NCI-H146 treated with DMSO at 0.1 percent for 48 hours (cell line): ENCODE results near the gene KDM2A.
A peak's percentile ranks its signal among the peaks of the same experiment; 100 is the strongest.

Experiments used
- DNase-seq: peaks from one replicate; lab custom pipeline; 2025; ENCODE audit not compliant: unreplicated experiment; lab: John Stamatoyannopoulos, UW

KDM2A gene

DNA sequence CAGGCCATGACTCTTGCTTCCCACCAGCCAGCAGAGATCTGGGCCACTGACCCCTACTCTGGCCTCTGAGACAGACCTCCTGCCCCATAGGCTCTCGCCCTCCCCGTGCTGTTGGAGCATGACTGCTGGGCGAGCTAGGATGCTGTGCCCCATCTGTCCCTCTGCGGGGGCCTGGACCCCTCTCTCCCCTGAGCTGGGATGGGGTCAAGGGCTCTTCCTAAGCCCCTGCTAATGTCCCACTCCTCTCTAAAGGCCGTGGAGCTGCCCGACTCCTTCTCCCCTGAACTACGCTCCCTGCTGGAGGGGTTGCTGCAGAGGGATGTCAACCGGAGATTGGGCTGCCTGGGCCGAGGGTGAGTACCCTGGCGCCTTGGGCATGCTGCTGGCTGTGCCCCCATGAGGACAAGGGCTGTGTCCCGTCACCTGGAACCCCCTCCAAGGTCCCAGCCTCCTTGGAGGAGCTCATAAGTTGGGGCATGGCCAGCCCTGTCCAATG, 163.9 kb downstream of the KDM2A start:
- no peak for DNase-seq

DNA sequence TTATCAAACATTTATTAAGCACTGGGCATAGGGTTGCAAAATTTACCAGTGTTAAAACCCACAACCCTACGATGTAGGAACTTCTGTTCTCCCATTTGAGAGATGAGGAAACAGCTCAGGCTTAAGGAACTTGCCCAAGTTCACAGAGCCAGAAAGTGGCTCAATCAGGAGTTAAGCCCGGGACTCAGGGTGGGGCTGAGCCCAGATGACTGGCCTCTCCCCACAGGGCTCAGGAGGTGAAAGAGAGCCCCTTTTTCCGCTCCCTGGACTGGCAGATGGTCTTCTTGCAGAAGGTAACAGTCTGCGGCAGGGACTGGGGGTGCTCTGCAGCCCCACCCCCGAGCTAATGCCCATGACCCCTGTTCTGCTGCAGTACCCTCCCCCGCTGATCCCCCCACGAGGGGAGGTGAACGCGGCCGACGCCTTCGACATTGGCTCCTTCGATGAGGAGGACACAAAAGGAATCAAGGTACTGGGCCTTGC, 164.5 kb downstream of the KDM2A start:
- no peak for DNase-seq

DNA sequence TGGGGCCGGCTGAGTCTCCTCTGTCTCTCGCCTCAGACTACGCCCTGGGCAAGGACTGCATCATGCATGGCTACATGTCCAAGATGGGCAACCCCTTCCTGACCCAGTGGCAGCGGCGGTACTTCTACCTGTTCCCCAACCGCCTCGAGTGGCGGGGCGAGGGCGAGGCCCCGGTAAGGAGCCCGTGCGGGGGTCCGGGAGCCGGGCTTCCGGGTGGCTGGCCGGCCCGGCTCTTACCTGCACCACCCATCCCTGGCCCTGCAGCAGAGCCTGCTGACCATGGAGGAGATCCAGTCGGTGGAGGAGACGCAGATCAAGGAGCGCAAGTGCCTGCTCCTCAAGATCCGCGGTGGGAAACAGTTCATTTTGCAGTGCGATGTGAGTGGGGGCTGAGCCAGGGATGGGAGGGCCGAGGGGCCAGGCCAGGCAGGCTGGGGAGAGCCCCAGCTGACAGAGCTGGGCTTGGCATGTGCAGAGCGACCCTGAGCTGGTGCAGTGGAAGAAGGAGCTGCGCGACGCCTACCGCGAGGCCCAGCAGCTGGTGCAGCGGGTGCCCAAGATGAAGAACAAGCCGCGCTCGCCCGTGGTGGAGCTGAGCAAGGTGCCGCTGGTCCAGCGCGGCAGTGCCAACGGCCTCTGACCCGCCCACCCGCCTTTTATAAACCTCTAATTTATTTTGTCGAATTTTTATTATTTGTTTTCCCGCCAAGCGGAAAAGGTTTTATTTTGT, 165.9 kb downstream of the KDM2A start:
- DNase-seq, result no peak

DNA sequence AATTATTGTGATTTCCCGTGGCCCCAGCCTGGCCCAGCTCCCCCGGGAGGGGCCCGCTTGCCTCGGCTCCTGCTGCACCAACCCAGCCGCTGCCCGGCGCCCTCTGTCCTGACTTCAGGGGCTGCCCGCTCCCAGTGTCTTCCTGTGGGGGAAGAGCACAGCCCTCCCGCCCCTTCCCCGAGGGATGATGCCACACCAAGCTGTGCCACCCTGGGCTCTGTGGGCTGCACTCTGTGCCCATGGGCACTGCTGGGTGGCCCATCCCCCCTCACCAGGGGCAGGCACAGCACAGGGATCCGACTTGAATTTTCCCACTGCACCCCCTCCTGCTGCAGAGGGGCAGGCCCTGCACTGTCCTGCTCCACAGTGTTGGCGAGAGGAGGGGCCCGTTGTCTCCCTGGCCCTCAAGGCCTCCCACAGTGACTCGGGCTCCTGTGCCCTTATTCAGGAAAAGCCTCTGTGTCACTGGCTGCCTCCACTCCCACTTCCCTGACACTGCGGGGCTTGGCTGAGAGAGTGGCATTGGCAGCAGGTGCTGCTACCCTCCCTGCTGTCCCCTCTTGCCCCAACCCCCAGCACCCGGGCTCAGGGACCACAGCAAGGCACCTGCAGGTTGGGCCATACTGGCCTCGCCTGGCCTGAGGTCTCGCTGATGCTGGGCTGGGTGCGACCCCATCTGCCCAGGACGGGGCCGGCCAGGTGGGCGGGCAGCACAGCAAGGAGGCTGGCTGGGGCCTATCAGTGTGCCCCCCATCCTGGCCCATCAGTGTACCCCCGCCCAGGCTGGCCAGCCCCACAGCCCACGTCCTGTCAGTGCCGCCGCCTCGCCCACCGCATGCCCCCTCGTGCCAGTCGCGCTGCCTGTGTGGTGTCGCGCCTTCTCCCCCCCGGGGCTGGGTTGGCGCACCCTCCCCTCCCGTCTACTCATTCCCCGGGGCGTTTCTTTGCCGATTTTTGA, 166.8 kb downstream of the KDM2A start:
- DNase-seq, result no peak

DNA sequence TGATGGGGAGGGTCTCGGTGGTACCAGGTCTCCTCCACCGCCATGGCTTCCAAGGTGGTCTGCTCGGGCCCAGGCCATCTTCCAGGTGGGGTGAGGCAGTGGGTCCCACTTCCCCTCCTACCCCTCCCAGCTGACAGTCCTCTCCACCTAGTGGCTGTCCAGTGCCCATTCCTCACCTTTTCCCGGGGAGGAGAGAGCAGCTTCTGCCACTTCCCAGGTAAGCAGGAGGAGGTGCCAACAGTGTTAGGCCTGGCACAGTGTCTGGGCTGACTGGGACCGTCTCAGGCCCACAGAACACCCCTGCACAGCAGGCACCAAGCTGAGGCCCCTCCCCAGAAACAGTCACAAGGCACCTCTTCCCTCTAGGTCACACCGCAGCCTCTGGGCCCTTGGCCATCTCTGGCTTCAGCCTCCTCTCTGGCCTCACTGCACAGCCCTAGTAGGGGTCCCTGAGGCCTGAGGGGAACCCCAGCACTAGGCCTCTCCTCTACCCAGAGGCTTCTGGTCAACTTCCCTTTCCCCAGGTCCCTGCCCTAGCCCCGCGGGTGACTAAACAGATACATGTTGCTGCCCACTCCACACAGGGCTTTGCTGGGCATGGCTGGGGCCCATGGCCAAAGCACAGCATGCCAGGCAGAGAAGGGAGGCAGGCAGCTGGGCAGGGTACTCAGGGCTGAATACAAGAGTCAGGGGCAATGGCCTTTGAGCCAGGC, 167.7 kb downstream of the KDM2A start:
- DNase-seq, result no peak

DNA sequence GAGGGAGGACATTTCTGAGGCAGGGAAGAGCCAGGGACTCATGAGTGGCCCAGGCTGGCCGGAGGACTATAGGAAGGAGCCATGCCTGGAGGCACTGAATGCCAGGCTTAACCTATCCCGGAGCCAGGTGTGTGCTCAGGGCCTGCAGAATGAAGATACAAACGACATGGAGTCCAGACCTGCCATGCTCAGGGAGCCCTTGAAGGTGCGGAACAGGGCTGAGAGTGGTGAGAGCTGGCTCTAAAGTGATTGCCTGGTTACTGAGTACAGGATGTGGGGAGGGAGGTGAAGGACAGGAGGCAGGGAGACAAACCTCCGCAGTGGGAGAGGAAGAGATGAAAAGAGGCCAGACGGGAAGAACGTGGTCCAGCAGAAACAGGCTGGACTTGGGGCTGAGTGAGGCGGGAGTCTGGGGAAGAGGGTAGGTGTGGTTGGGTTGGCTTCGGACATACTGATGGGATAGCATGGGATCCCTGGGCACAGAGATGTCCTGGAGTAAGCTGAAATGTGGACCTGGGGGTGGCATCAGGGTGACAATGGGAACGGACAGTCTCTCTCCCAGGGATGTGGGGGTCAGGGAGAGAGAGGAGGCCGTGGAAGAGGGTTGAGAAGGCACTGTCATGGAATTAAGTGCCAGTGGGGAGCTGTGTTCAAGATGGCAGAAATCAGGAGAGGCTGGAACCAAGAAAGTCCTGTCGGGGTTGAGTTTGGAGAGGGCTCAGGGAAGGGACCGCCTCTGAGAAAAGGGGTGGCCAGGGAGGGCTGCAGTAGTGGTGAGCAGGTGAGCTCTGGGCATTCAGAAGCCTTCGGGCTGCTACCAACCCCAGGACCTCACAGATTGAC, 168.5 kb downstream of the KDM2A start:
- DNase-seq, result no peak

DNA sequence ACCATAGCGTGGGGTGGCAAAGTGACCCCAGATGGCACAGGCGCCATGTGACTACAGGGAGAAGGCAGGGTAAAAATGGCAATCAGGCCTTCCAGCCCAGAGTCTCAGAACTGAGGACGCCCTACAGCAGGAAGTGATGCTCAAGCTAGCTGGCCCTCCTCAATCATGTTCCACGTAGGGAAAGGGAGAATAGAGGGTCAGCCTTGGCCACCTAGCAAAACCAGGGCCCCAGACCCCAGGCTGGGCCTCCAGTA, 169.1 kb downstream of the KDM2A start:
- no peak for DNase-seq

DNA sequence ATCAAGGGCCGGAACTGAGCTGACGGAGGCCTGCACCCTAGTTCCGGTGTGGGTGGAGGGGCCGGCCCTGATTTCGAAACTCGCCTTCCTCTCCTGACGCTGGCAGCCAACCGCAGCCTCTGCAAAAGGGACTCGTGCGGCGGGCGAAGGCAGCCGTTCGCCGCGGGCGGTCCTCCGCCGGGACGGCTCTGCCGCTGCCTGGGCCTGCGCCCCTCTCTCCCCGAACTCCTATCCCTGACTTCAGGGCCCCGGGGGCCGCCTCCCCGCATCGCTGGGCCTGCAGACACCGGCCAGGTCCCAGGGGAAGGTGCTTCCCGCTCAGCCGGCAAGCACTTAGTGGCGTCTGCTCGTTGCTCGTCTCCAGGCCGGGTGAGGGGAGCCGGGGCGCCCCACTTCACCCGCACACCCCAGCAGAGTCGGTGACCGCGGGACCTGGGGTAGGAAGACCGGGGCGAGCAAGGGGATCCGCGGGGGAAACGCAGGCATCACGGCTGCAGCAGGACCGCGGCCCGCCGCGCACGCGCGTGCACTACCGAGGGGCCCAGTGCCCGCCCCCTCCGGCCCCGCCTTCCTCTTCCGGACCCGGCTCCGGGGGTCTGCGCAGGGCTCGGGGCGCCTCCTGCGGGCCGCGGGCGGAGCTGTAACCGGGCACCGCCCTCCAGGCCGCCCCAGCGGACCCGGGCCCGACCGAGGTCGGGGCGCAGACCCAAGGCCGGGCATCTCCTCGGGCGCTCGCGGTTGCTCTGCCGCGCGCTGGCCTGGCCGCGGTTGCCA, 169.6 kb downstream of the KDM2A start:
- DNase-seq, result peak; percentile 90

DNA sequence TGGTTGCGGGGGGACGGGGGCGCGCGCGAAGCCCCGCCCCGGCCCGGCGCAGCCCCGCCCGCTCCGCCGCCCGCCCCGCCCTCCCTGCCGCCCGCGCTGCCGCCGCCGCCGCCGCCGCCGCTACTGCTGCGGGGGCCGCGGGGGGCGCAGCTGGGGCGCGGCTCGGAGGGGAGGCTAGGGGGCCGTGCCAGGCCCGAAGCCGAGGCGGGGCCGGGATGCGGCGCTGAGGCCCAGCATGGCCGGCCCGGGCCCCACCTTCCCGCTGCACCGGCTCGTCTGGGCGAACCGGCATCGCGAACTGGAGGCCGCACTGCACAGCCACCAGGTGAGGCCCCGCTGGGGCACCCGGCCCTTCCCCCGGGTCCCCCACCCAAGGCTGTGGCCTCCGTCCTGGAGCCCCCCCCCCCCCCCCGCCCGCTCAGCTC, 170.2 kb downstream of the KDM2A start, which contains the start of gene ANKRD13D:
ANKRD13D (plus strand) TSS at position 78 of the 425 bp plus-strand sequence; CDS start at position 236, 158 bp downstream.
- no peak for DNase-seq

DNA sequence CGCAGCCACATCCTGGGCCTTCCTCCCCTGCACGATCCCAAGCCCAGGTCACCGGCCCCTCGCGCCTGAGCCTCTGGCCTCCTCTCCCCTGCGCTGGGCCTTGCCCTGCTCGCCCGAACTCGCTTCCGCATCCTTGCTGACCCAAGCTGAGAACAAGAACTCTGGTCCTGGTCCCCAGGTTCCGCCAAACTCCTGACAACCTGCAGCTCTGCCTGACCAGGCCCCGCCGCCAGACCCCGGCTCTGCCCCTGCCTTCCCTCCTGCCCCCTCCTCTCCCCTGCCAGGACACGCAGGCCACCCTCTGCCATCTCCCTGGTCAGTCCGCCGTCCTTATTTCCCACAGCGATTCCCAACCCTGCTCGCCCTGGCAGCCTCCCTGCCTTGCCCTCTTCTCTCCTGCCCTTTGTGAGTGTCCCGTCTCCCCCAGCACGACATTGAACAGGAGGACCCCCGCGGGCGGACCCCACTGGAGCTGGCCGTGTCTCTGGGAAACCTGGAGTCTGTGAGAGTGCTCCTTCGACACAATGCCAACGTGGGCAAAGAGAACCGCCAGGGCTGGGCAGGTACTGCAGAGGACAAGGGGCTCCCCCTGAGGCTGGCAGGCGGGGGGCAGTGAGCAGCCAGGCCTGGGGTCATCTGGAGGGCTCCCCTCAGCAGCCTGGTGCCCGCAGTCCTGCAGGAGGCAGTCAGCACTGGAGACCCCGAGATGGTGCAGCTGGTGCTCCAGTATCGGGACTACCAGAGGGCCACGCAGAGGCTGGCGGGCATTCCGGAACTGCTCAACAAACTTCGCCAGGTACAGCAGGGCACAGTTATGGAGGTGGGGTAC, 170.8 kb downstream of the KDM2A start:
- peak; percentile 54 for DNase-seq

DNA sequence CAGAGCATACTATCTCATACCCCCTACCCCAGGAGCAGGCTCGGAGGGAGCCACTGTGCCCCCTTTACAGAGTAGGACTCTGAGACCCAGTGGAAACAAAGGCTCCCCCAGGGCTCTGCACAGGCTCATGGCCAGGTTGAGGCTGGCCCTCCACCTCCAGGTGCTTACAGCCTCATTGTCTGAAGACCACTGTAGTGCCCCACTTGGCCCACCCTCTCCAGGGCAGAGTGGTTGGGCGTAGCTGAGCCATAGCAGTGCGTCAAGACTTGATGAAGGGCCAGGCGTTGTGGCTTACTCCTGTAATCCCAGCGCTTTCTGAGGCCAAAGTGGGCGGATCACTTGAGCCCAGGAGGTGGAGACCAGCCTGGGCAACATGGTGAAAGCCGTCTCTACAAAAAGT, 171.7 kb downstream of the KDM2A start:
- no peak for DNase-seq

DNA sequence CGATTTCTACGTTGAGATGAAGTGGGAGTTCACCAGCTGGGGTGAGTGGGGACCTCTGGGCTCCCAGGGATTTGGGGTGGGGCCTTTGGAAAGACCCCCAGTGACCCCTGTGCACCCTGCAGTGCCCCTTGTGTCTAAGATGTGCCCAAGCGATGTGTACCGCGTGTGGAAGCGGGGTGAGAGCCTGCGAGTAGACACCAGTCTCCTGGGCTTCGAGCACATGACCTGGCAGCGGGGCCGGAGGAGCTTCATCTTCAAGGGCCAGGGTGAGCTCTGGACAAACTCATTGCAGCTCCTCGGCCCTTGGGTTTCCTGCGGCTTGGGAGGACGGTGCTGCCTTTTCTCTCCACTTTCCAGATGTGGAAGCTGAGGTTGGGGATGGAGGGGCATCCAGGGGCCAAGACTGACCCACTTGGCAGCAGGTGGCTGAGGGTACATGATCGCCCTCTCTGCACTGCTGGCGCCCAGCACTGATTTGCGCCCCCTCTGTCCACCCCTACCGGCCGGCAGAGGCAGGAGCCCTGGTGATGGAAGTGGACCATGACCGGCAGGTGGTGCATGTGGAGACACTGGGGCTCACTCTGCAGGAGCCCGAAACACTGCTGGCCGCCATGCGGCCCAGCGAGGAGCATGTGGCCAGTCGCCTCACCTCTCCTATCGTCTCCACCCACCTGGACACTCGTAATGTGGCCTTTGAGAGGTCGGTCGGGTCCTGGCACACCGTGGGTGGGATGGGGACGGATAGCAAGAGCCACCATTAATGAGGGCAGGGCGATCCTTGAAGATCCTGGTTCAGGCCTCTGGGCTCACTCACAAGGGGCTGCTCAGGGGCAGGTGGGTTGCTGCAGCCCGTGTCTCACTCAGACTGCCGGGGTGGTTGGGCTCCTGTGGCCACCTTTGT, 172.7 kb downstream of the KDM2A start:
- DNase-seq, result no peak

DNA sequence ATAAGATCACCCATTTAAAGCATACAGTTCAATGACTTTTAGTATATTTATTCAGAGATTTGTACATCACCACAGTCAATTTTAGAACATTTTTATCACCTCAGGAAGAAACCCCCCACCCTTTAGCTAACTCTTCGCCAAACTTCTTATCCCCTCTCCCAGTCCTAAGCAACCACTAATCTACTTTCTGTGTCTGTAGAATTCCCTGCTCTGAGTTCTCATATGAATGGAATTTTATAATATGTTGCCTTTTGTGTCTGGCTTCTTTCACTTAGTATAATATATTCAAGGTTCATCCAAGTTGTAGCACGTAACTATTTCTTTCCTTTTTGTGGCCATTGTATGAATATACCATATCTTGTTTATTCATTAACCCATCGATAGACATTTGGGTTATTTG, 173.6 kb downstream of the KDM2A start:
- no peak for DNase-seq

DNA sequence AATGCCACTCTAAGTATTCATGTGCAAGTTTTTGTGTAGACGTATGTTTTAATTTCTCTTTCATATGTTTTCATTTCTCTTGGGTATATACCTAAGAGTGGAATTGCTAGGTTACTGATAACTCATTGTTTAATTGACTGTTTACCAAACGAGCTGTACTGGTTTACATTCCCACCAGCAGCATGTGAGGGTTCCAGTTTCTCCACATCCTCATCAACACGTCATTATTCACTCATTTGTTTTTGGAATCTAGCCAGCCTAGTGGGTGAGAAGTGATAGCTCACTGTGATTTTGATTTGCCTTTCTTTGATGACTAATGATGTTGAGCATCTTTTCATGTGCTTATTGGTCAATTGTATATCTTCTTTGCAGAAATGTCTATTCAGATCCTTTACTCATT, 174.0 kb downstream of the KDM2A start:
- DNase-seq, result no peak

DNA sequence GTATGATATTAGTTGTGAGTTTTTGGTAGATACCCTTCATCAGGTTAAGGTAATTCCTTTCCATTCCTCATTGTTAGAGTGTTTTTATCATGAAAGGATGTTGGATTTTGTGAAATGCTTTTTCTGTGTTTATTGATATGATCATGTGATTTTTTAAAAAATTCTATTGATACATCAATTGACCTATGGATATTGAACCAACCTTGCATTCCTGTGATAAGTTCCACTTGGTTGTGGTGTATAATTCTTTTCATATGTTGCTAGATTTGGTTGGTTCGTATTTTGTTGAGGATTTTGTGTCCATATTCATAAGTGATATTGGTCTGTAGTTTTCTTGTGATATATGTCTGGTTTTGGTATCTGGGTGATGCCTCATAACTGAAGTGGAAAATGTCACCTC, 176.8 kb downstream of the KDM2A start:
- no peak for DNase-seq

DNA sequence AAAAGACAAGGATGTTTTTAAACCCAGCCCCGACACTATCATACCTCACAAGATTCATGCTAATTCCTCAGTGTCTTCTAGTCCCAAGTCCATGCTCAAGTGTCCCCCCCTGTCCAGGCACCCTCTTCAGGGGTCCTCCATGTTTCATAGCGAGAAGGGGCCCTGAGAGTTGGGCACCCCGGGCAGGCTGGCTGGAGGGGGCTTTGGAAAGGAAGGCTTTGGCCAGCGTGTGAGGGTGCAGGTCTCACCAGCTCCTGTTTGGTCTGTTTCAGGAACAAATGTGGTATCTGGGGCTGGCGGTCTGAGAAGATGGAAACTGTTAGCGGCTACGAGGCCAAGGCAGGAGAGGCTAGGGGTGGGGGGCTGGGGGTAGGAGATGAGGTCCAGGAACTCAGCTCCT, 179.7 kb downstream of the KDM2A start:
- no peak for DNase-seq

DNA sequence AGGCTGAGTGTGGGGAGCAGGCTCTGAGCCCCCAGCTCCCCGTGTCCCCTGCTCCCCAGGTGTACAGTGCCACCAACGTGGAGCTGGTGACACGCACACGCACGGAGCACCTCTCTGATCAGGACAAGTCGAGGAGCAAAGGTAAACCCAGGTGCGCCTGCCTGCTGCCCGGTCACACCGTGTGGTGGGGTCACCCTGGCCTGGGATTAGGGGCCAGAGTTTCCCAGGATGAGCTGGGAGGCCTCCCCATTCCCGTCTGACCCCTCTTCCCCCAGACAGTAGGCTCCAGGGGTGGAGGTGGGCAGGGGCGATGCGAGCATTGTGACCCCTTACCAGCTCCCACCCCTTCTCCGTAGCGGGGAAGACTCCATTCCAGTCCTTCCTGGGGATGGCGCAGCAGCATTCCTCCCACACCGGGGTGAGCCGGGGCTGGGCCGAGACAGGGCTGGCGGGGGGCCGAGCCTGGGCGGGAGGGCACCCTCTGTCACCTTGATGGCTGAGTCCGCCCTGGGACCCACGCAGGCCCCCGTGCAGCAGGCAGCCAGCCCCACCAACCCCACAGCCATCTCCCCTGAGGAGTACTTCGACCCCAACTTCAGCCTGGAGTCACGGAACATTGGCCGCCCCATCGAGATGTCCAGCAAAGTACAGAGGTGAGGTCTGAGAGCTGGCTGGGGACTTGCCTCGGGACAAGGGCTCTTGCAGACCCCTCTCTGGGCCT, 180.6 kb downstream of the KDM2A start:
- DNase-seq, result no peak
